Epithelial cell of esophagus (primary cell): ENCODE results near the gene RFC5.

ENCODE experiments used
- DNase-seq: peaks from one replicate; pipeline ENCODE4 v3.0.0; 2010; ENCODE audit warnings: low read depth
- H3K4me3 ChIP-seq: 2 replicates; pipeline ENCODE4 v1.5.1; 2011; ENCODE audit warnings: mild to moderate bottlenecking, low read length, control low read depth
- TF ChIP-seq, protein P1 (sequence below): IDR thresholded peaks from 2 replicates; pipeline ENCODE4 v1.5.1; 2011; ENCODE audit warnings: low read depth, mild to moderate bottlenecking, low read length, control low read depth, inconsistent platforms; ENCODE audit not compliant: insufficient read depth; ENCODE audit errors: missing control alignments

The RFC5 gene

DNA sequence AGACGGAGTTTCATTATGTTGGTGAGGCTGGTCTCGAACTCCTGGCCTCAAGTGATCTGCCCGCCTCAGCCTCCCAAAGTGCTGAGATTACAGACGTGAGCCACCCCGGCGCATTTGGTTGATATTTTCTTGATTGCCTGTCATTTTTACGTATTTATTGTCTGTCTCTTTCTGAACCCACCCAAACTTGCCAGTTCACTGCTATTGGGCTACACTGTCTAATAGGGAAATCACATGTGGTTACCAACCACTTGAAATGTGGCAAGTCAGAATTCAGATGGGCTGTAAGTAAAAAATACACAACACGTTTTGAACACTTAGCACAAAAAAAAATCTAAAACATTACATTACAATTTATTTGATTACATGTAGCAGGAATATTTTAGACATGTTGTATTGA, 42.4 kb downstream of the RFC5 start:
- TF ChIP-seq, protein P1, sequence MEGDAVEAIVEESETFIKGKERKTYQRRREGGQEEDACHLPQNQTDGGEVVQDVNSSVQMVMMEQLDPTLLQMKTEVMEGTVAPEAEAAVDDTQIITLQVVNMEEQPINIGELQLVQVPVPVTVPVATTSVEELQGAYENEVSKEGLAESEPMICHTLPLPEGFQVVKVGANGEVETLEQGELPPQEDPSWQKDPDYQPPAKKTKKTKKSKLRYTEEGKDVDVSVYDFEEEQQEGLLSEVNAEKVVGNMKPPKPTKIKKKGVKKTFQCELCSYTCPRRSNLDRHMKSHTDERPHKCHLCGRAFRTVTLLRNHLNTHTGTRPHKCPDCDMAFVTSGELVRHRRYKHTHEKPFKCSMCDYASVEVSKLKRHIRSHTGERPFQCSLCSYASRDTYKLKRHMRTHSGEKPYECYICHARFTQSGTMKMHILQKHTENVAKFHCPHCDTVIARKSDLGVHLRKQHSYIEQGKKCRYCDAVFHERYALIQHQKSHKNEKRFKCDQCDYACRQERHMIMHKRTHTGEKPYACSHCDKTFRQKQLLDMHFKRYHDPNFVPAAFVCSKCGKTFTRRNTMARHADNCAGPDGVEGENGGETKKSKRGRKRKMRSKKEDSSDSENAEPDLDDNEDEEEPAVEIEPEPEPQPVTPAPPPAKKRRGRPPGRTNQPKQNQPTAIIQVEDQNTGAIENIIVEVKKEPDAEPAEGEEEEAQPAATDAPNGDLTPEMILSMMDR: no peak
- no peak overlapping the region for H3K4me3 ChIP-seq
- no peak for DNase-seq

DNA sequence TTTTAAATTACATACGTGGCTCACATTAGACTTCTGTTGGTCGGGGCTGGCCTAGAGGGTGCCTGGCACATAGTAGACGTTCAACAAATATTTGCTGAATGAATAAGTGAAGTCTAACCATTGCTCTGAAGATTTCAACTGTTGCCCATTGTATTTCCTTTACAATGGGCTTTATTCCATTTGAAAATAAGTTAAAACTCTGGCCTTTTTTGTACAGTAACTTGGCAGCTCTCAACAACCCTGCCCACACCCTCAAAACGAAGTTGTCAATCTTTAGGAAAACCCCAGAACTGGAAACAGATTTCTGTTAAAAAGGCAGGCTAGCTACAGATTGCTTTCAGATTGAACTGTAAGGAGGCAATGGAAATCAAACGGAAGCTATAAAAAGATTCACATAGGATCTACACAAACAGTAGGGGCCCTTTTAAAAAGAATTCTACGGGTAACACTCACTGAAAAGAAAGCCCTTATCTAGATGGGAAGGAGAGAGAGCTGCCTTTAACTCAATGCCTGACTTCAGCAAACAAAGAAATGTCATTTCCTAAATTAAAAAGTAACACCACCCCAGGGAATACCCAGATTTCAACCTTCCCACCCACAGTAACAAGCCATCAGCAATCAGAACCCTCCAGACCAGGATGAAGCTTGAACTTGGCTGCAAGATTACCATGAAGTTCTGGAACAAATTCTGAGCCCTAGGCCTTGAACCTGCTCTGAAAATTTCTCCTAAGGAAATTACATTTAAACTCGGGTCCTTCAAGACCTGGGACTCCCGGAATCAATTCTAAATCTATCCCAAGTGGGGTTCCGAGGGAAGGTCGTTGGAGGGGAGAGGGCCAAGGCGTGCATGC, 43.1 kb downstream of the RFC5 start:
- H3K4me3 ChIP-seq: peak overlapping the region; percentile 68
- TF ChIP-seq, protein P1: no peak
- DNase-seq: no peak

DNA sequence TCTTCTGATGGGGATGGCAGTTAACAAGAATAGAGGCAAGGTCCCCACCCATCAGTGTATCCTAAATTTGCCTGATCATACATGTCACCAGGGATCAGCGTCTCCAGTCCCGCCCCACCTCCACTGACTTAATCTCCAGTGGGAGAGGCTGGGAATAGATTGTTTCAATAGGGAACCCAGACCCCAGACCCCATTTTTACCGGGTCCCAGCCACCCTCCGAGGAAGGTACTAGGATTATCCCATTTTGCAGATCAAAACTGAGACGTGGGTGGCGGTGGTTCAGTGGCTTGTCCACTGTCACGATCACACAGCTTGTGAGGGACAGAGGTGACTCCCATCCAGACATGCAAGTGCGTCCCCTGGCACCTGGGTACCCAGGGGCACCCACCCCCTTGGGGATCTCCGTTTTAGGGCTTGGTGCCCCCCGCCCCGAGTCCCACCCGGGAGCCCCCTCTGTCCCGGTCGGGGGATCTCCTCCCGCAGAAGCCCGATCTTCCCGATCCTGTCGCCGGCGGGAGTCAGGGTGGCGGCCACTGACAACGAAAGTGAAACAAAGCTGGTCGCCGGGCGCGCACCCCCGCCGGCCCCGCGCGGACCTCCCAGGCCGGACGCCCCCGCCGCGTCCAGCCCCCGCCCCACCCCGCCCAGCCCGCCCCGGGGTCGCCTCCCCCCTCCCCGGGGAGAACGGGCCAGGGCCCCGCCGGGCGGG, 44.0 kb downstream of the RFC5 start:
- peak overlapping the region; percentile 68 for H3K4me3 ChIP-seq
- DNase-seq: peak; percentile 14
- TF ChIP-seq, protein P1: no peak

DNA sequence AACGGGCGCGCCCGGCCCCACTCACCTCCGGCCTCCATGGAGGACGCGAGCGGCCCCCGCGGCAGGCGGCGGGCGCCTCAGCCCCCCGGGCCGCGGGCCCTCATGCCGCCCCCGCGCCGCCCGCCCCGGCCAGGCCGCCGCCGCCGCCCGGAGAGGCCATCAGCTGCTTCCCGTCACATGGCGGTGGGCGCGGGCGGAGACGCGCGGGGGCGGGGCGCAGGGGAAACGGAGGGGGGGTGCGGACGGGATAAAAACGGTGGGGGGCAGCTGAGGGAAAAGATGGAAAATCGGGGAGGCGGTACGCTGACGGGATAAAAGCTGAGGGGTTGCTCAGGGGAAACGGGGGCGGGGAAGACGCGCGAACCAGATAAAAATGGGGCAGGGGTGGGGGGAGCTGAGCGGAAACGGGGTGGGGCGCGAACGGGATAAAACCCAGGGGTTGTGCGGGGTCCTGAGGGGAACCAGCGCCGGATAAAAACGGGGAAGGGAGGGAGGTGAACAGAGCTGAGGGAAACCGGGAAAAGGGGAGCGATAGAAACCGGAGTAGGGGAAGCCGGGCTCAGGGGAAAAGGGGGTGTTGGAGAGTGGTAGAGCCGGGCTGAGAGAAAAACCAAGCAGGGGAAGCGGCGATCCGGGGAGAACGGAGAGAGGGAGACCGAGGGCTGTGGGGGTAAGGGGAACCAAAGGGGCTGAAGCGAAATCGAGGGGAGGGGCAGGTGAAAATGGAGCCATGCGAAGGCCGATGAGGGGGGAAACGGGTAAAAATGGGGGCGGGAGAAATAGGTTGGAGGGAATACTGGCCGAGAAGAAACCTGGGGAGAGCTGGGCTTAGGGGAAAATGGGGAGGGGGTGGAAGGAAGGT, 44.7 kb downstream of the RFC5 start, which contains the start of gene WSB2:
WSB2 (minus strand) TSS at position 169 of the 862 bp plus-strand sequence; CDS start at position 38, 131 bp downstream.
- DNase-seq: peak; percentile 30
- TF ChIP-seq, protein P1: no peak
- H3K4me3 ChIP-seq: peak within 1 kb of the TSS; percentile 86

DNA sequence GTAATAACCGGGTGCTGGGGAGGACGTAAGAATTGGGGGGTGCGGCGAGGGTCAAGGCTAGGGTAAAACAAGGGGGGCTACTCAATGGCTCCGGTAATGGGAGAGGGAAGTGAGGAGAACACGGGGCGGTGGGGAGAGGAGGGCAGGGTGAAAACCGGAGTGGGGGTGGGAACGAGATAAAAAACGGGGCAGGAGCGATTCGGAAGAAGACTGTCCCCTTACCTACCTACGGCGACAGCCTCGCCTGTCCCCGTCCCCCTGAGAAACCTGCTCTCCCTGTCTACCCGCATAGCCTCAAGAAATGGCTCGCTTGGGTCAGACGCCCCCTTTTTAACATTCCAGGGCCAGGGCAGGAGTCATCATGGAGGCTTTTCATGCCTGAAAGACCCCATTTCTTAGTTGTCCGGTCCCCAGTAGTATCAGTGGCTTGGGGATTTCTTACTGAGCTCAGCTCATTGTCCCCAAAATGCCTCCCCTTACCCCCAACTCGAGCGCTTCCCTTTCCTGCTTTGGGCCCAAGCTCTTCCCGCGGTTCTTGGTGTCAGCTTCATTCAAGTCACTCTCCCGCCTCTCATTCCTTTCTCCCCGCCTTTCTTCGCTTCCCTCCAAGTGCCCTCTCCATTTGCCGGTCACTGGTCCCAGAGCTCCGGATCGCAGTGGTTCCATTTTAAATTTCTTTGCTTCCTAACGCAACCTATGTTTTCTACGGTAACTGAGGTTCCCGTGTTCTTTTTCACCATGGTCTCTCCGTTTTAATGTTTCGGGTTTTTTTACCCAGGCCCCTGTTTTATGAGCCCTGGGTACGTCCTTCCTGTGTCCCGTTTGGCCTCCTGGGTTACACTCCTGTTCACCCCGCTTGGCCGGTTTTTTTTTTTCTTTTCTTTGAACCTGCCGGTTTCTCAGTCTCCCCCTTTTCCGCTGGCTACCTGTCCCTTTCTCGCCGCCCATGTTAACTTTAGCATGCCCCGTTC, 45.7 kb downstream of the RFC5 start:
- TF ChIP-seq, protein P1: no peak
- peak; percentile 48 for DNase-seq
- peak overlapping the region; percentile 86 for H3K4me3 ChIP-seq
